ENCODE measurements around the gene FBXO31.

FBXO31 gene

DNA sequence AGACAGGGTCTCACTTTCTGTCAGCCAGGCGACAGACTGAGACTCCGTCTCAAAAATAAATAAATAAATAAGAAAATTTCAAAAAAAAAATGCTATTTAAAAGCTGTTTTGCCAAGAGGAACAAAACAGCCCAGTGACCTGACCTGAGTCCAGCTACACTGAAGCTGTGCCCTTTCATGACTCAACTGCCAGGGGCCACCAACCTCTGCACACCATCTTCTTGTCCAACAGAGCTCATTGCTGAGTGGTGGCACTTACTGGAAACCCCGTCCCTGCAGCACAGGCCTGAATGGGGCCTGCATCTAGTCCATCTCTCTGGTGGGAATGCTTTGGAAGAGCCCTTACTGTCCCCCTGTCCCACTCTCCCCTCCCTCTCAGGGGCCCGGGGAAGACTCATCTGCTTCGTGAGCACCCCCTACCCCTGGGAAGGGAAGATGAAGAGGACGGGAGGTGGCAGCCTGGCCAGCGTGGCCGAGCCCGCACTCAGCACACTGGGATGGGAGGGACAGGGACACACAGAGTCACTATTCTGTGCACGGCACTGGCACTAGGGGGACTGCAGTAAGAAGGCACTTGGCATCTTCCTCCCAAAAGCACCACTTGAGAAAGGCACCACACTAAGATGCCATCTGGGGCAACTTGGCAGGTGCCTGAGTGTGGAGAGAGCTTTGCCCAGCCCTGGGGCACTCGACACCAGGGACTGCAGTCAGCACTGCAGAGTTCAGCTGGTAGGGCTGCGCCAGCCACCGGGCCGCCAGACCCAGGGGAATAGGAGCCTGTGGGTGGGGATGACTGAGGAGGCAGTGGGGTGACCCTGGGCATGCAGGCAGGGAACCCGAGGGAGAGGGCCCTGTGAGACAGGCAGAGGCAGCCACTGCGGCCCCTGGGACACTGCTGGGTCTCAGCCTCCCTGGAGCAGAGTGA lies 13.5 kb downstream of the FBXO31 start:
- TF ChIP-seq, protein P1, sequence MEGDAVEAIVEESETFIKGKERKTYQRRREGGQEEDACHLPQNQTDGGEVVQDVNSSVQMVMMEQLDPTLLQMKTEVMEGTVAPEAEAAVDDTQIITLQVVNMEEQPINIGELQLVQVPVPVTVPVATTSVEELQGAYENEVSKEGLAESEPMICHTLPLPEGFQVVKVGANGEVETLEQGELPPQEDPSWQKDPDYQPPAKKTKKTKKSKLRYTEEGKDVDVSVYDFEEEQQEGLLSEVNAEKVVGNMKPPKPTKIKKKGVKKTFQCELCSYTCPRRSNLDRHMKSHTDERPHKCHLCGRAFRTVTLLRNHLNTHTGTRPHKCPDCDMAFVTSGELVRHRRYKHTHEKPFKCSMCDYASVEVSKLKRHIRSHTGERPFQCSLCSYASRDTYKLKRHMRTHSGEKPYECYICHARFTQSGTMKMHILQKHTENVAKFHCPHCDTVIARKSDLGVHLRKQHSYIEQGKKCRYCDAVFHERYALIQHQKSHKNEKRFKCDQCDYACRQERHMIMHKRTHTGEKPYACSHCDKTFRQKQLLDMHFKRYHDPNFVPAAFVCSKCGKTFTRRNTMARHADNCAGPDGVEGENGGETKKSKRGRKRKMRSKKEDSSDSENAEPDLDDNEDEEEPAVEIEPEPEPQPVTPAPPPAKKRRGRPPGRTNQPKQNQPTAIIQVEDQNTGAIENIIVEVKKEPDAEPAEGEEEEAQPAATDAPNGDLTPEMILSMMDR (IDR thresholded peaks at IDR 0.05; ENCODE audit: extremely low read depth, missing control alignments), result no peak
- no peak for DNase-seq (ENCODE audit: low spot score)

DNA sequence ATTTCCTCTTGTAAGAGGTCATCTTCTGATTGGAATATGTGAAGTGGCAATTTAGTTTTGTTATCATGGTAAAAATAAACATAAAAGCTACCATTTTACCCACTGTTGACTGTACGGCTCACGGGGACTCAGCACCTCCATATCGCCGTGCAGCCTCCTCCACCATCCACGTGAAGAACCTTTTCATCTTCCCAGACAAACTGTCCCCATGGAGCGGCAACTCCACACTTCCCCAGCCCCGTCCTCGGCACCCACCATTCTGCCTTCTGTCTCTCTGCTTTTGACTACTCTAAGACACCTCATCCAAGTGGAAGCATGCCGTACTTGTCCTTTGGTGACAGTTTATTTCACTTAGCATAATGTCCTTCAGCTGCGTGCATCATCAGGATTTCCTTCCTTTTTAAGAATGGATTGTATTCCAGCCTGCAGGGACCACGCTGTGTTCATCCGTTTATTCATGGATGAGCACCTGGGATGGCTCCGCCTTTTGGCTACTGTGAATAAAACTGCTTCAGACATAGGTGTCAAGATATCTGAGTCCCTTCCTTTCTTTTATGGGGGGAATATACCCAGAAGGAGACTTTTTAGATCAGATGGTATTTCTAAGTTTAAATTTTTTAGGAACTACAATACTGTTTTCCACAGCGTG lies 14.3 kb downstream of the FBXO31 start:
- no peak for DNase-seq (ENCODE audit: low spot score)

DNA sequence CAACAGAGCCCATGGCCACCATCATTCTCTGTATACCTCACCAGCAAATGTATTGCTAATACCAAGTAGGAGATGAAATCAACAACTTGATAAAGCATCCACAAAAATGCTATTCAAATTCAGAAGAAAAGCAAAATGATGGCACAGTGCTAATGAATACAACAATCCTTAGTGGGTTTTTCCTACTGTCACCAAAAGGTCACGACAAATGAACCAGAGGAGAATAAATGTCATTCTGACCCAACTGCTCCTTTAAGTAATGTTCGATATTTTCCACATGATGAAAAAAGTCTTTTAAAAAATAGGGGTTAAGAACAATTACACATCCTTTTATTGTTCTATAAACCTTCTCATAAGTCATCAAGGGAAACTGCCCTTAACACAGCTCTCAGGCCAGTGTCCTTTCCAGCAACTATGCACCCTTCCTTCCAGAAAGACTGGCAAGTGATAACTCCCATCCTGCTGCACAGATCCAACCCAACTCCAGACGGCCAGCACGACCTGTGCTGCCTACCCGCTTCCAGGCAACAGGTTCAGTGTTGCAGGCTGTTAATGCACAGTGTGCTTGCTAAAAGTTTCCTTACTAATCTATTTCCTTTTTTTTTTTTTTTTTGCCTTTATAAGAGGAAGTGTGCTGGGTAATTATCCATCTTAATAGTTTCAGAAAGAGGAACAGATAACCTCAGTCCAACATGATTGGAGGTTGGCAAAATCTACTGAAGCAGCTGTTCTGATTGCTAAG lies 15.4 kb downstream of the FBXO31 start:
- TF ChIP-seq, protein P1 (IDR thresholded peaks at IDR 0.05; ENCODE audit: extremely low read depth, missing control alignments), result no peak
- DNase-seq (ENCODE audit: low spot score), result no peak

More for the DNA sequence above, 14.3 kb downstream of the FBXO31 start:
- TF ChIP-seq, protein P1 (IDR thresholded peaks at IDR 0.05; ENCODE audit: extremely low read depth, missing control alignments), result no peak

DNA sequence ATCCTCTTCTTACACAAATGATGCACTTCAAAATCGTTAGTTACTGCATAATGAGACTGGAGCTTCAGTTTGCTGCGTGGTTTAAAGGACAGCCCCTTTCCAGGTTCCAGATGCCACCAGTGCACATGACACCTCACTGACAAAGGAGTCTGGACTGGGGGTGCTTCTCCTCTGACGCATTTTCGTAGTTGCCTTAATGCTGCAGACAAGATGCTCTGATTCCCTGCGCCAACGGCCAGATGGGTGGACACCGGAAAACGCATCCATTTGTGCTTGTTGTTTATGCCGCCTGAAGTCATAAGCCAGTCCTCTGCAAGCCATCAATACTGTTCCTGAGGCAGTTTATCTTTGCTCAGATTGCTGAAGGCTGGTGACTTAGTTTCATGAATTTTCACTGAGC lies 16.0 kb downstream of the FBXO31 start:
- TF ChIP-seq, protein P1 (IDR thresholded peaks at IDR 0.05; ENCODE audit: extremely low read depth, missing control alignments), result no peak
- DNase-seq (ENCODE audit: low spot score), result no peak

DNA sequence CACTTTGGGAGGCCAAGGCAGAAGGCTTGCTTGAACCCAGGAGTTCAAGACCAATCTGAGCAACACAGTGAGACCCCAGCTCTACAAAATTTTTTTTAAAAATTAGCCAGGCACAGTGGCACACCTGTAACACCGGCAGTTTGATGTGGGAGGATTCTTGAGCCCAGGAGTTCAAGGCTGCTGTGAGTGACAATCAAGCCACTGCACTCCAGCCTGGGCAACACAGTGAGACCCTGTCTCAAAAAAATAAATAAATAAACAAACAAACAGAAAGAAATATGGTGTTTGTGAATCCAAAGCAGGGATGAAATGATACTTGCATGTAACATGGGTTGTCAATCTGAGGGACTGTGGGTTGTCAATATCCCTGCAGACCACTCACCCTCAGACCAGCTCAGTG lies 16.6 kb downstream of the FBXO31 start:
- DNase-seq (ENCODE audit: low spot score), result no peak
- TF ChIP-seq, protein P1 (IDR thresholded peaks at IDR 0.05; ENCODE audit: extremely low read depth, missing control alignments), result no peak

DNA sequence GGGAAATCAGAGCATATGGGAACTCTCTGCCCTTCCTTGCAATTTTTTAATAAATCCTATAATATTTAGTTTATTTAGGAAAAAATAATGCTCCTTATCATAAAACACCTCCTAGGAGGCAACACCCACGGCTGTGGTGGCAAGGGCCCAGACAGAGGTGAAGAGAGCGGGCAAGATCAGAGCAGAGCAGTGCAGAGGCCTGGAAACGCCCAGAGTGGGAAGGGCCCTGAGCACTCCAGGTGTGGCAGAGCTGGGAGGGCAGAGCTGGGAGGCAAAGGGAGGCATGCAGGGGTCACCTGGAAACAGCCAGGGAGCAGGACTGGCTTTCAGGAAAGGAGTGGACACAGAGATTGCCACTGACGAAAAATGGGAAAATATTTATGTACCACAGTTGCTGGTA lies 17.3 kb downstream of the FBXO31 start:
- DNase-seq (ENCODE audit: low spot score), result no peak
- TF ChIP-seq, protein P1 (IDR thresholded peaks at IDR 0.05; ENCODE audit: extremely low read depth, missing control alignments), result no peak
